ACC112 (cell line): Measurements from ENCODE around the gene ACP1.

Source experiments
- H2AFZ ChIP-seq: fragments of 200-600 bp; sonication (generic); one replicate; pipeline ENCODE4 v1.6.0; 2017; ENCODE audit warnings: antibody characterized with exemption, low read length; ENCODE audit not compliant: unreplicated experiment
- H3K27ac ChIP-seq: fragments of 200-600 bp; sonication (generic); 2 replicates; pipeline ENCODE4 v1.5.1; 2014; ENCODE audit warnings: low read depth, mild to moderate bottlenecking, antibody characterized with exemption, low read length, moderate library complexity
- H3K27me3 ChIP-seq: fragments of 200-600 bp; sonication (generic); 2 replicates; pipeline ENCODE4 v1.6.1; 2014; ENCODE audit warnings: mild to moderate bottlenecking, antibody characterized with exemption, low read length, moderate library complexity, mixed read lengths; ENCODE audit not compliant: insufficient read depth
- H3K36me3 ChIP-seq: fragments of 200-600 bp; sonication (generic); 2 replicates; pipeline ENCODE4 v1.6.1; 2016; ENCODE audit warnings: mild to moderate bottlenecking, antibody characterized with exemption, low read length, moderate library complexity, mixed read lengths; ENCODE audit not compliant: insufficient read depth
- H3K4me1 ChIP-seq: fragments of 200-600 bp; sonication (generic); one replicate; pipeline ENCODE4 v1.6.1; 2016; ENCODE audit warnings: low read length, mixed read lengths; ENCODE audit not compliant: insufficient read depth, unreplicated experiment, control insufficient read depth
- H3K4me3 ChIP-seq: fragments of 200-600 bp; sonication (generic); 2 replicates; pipeline ENCODE4 v1.5.1; 2014; ENCODE audit warnings: mild to moderate bottlenecking, low read depth, low read length
- H3K79me2 ChIP-seq: fragments of 200-600 bp; sonication (generic); one replicate; pipeline ENCODE4 v1.6.0; 2016; ENCODE audit warnings: low read length; ENCODE audit not compliant: control insufficient read depth, unreplicated experiment, insufficient read depth

Gene ACP1

GRCh38 chr2:287471-287885 is 22.7 kb downstream of the ACP1 start:
- Histone ChIP-seq H2AFZ (no peak overlapping the region), H3K27me3 (peaks cover 45% of the 10 kb centered on the region), H3K4me3 (peak overlapping the region; percentile 19; the same call in 1 of the 2 replicates), H3K36me3 (0 out of 2 replicates have a peak, but pooled peaks cover 6% of the 10 kb centered on the region), H3K79me2 (no peaks in the 10 kb centered on the region), H3K27ac (no peak overlapping the region), H3K4me1 (peaks cover 27% of the 10 kb centered on the region)

DNA sequence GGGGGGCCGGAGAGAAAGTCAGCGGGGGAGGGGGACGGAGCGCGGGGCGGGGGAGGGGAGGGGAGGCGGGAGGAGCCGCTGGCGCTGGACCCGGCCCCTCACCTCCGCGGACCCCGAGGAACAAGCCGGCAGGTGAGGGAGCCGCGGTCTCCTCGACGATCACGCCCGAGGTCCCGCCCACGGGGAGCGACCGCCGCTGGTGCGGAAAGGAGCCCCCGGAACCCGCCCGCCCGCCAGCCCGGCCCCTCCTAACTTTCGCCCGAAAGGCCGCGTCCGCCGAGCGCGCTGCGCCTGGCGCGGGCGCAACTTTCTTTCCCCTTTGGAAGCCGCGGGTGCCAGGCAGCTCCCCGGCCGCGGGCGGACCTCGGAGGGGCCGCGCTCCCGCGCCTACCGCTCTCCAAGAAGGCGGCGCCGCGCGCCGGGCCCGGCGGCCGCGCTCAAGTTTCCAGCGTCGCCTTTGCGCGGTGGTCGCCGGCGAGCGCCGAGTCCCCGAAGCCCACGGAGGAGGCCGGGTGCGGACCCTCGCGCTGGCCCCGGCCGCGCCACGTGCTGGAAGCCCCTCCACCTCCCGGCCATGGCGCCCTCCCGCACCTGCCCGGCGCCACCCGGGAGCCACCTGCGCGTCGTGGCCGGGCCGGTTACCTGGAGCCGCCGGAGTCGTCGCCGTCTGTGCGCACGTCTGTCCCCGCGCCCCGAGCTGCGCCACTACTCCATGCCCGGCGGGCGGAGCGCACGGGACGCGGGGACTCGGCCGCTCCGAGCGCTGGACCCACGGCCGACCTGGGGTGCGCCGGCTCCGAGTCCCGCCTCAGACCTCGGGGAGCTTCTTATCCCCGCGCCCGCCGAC is 23.4 kb downstream of the ACP1 start, which contains the start of gene ALKAL2:
TSS of gene ALKAL2 (minus strand) at position 181 of the 847 bp plus-strand sequence. CDS start 256 bp downstream, outside the sequence.
- peak within 1 kb of the TSS; percentile 19; the same call in 1 of the 2 replicates for H3K4me3 ChIP-seq
- peaks cover 50% of the 10 kb centered on the region for H3K27me3 ChIP-seq
- 0 out of 2 replicates have a peak, but pooled peaks cover under 1% of the 10 kb centered on the region for H3K36me3 ChIP-seq
- H3K27ac ChIP-seq: no peak within 1 kb of the TSS
- no peak within 1 kb of the TSS for H2AFZ ChIP-seq
- peaks cover 27% of the 10 kb centered on the region for H3K4me1 ChIP-seq
- H3K79me2 ChIP-seq: no peaks in the 10 kb centered on the region

DNA sequence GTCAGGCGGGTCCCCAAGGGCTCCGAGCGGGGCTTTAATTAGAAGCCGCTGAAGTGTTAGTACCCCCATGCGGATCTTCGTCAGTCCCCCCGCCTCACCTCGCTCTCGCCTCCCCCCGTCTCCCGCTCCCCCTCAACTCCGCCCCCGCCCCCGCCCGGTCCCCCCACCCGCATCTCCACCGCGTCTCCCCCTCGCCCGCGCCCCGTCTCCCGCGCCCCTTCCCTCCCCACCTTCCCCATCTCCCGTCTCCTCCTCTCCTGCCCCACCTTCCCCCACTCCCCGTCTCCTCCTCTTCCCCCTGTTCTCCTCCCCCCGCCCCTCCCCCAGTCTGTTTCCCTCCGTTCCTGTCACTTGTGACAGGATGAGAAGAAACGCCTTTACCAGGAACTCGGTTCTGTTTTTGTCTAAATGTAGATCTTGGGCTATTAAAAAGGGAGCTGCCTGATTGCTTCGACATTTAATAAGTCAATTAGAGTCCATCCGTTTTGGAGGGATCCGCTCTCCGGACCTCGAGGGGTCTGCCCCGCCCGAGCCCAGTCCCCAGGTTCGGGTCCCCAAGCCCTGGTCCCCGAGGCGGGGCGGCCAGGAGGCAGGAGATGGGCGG is 24.1 kb downstream of the ACP1 start:
- no peaks in the 10 kb centered on the region for H3K79me2 ChIP-seq
- H2AFZ ChIP-seq: no peak overlapping the region
- peak overlapping the region; percentile 74 for H3K4me3 ChIP-seq
- H3K36me3 ChIP-seq: no peaks in the 10 kb centered on the region
- H3K27ac ChIP-seq: no peak overlapping the region
- H3K27me3 ChIP-seq: peaks cover 50% of the 10 kb centered on the region
- H3K4me1 ChIP-seq: peaks cover 26% of the 10 kb centered on the region

GRCh38 chr2:289362-290089 is 24.8 kb downstream of the ACP1 start:
- Histone ChIP-seq H3K36me3 (no peaks in the 10 kb centered on the region), H3K27me3 (peaks cover 50% of the 10 kb centered on the region), H2AFZ (peak overlapping the region; percentile 79), H3K27ac (no peak overlapping the region), H3K4me1 (peaks cover 19% of the 10 kb centered on the region), H3K4me3 (peak overlapping the region; percentile 74), H3K79me2 (no peaks in the 10 kb centered on the region)

- Histone ChIP-seq H3K27ac (no peak overlapping the region), H3K4me3 (peak overlapping the region; percentile 74), H3K36me3 (no peaks in the 10 kb centered on the region), H2AFZ (peak overlapping the region; percentile 79), H3K4me1 (peaks cover 12% of the 10 kb centered on the region), H3K79me2 (no peaks in the 10 kb centered on the region), H3K27me3 (peaks cover 53% of the 10 kb centered on the region)
Measured at GRCh38 chr2:290090-290722, 25.5 kb downstream of the ACP1 start.

DNA sequence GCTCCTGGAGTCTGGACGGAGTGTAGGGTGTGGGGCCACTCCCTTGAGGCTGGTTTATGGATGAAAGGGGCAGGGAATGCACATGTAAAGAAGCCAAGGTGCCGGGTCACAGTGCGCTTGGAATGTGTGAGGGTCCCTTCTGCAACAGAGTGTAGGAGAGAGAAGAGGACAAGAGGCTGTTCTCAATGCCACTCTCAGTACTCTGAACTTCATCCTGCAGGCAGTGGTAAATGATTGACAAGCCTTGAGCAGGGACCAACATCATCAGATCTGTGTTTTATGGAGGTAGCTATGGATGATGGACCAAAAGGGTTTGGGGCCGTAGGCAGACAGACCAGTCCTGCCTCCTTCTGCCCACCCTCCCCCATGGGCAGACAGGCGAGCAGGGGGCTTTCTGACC is 30.3 kb downstream of the ACP1 start:
- no peak overlapping the region for H2AFZ ChIP-seq
- H3K27ac ChIP-seq: no peak overlapping the region
- H3K4me3 ChIP-seq: no peak overlapping the region

GRCh38 chr2:296354-296753 is 31.6 kb downstream of the ACP1 start:
- Histone ChIP-seq H3K79me2 (no peaks in the 10 kb centered on the region), H3K4me1 (no peaks in the 10 kb centered on the region), H2AFZ (no peak overlapping the region), H3K27me3 (peaks cover 41% of the 10 kb centered on the region), H3K36me3 (no peaks in the 10 kb centered on the region), H3K4me3 (no peak overlapping the region), H3K27ac (no peak overlapping the region)

More for the DNA sequence above, 30.3 kb downstream of the ACP1 start:
- Histone ChIP-seq H3K79me2 (no peaks in the 10 kb centered on the region), H3K4me1 (no peaks in the 10 kb centered on the region), H3K27me3 (peaks cover 48% of the 10 kb centered on the region), H3K36me3 (no peaks in the 10 kb centered on the region)

GRCh38 chr2:305366-305765 is 40.6 kb downstream of the ACP1 start:
- Histone ChIP-seq H2AFZ (no peak overlapping the region), H3K27ac (no peak overlapping the region), H3K79me2 (no peaks in the 10 kb centered on the region), H3K4me3 (no peak overlapping the region), H3K27me3 (no peaks in the 10 kb centered on the region), H3K4me1 (no peaks in the 10 kb centered on the region), H3K36me3 (no peaks in the 10 kb centered on the region)

GRCh38 chr2:309148-309953 is 44.6 kb downstream of the ACP1 start:
- Histone ChIP-seq H3K4me1 (no peaks in the 10 kb centered on the region), H3K27me3 (no peaks in the 10 kb centered on the region), H3K36me3 (no peaks in the 10 kb centered on the region), H3K79me2 (no peaks in the 10 kb centered on the region), H3K4me3 (no peak overlapping the region), H3K27ac (no peak overlapping the region), H2AFZ (no peak overlapping the region)
